GM18873 (cell line): Measurements from ENCODE around the gene ITIH2.

ENCODE experiments used
- ATAC-seq: cut with Tn5 transposase; IDR thresholded peaks from one replicate; pipeline ENCODE4 v1.9.1; 2021; ENCODE audit warnings: mild to moderate bottlenecking, moderate library complexity, moderate number of reproducible peaks; ENCODE audit not compliant: unreplicated experiment, low FRiP score

Gene ITIH2

DNA sequence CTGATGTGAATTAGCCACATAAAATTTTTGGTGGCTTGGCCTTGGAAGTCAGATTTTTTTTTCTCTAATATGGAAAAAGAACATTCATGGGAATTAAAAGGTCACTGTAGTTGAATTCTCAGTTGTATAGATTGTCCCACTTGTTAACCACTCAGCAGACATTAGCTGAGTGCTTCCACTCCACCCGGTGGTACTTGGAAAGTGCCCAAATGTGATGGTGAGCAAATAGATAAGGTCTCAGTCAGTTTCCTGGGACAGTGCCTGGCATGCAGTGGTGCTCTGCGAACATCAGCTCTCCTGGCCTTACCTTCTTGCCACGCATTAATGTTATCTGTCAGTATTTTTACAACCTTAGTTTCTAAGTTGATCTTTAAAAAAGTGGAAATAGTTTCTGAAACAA, 86.3 kb downstream of the ITIH2 start:
- no peak for ATAC-seq

DNA sequence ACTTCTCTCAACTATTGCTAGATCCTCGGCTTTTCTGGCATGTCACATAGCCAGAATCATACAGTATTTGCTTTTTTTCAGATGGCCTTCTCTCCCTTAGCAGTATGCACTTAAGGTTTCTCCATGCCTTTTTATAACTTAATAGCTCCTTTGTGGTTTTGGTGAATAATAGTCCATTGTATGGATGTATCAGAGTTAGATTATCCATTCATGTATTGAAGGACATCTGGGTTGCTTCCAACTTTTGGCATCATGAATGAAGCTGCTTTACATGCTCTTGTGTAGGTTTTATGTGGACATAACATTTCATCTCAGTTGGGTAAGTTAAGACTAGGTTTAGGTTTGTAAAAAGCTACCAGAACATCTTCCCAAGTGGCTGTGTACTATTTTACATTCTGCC, 89.4 kb downstream of the ITIH2 start:
- ATAC-seq, result no peak

DNA sequence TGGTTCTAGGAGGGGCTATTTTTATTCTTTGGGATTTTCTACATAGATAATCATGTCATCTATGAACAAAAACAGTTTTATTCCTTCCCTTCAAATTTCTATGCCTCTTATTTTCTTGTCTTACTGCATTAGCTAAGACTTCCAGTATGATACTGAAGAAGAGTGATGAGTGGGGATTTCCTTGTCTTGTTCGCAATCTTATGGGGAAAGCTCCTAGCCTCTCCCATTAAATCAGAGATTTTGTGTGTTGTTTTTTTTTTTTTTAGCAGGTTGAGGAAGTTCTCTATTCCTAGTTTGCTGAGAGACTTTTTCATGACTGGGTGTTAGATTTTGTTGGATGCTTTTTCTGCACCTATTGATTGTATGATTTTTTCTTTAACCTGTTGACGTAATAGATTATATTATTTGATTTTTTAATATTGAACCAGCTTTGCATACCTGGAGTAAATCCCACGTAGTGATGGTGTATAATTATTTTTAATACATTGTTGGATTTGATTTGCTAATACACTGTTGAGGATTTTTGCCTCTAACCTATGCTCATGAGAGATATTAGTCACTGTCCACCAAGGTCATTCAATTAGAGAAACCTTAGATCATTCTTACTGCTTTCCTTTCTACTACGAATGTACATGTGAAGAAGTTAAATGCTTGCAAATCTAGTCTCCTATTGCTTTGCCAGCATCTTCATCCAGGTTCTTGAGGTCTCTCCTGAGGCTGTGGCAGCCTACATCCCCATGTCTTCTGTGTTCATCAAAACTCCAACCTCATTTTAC, 91.3 kb downstream of the ITIH2 start:
- ATAC-seq, result no peak

GRCh38 chr10:7795605-7796004, 92.5 kb downstream of the ITIH2 start:
- ATAC-seq, result no peak

- no peak for ATAC-seq
Observed at GRCh38 chr10:7797582-7797981, 94.5 kb downstream of the ITIH2 start.
